KMS-11 (cell line): ENCODE data around the gene PIGK.

Experiments used
- H2AFZ ChIP-seq: fragments of 200-600 bp; sonication (generic); 2 replicates; pipeline ENCODE4 v1.6.1; 2016; ENCODE audit warnings: antibody characterized with exemption, mixed run types, low read depth
- H3K27ac ChIP-seq: fragments of 200-600 bp; sonication (generic); 2 replicates; pipeline ENCODE4 v1.6.1; 2016; ENCODE audit warnings: mild to moderate bottlenecking, mixed run types
- H3K27me3 ChIP-seq: fragments of 200-600 bp; sonication (generic); 2 replicates; pipeline ENCODE4 v1.6.1; 2017; ENCODE audit warnings: mild to moderate bottlenecking, low read depth, mixed run types, moderate library complexity; ENCODE audit not compliant: insufficient read depth
- H3K36me3 ChIP-seq: fragments of 200-600 bp; sonication (generic); 2 replicates; pipeline ENCODE4 v1.6.1; 2017; ENCODE audit warnings: mild to moderate bottlenecking, mixed run types; ENCODE audit not compliant: insufficient read depth
- H3K4me1 ChIP-seq: fragments of 200-600 bp; sonication (generic); 2 replicates; pipeline ENCODE4 v1.6.1; 2016; ENCODE audit warnings: mild to moderate bottlenecking, low read depth, mixed run types; ENCODE audit not compliant: poor library complexity, severe bottlenecking
- H3K4me2 ChIP-seq: fragments of 200-600 bp; sonication (generic); 2 replicates; pipeline ENCODE4 v1.7.0; 2016; ENCODE audit warnings: mild to moderate bottlenecking, mixed run types
- H3K4me3 ChIP-seq: fragments of 200-600 bp; sonication (generic); IDR thresholded peaks from 2 replicates; pipeline ENCODE4 v1.6.1; 2017; ENCODE audit warnings: low read depth, low read length, mixed read lengths; ENCODE audit not compliant: insufficient read depth
- H3K79me2 ChIP-seq: fragments of 200-600 bp; sonication (generic); 2 replicates; pipeline ENCODE4 v1.6.1; 2016; ENCODE audit warnings: low read depth, mixed run types; ENCODE audit not compliant: insufficient read depth
- H3K9ac ChIP-seq: fragments of 200-600 bp; sonication (generic); 2 replicates; pipeline ENCODE4 v1.6.1; 2016; ENCODE audit warnings: mild to moderate bottlenecking, mixed run types
- H4K20me1 ChIP-seq: fragments of 200-600 bp; sonication (generic); 2 replicates; pipeline ENCODE4 v1.6.1; 2016; ENCODE audit warnings: mild to moderate bottlenecking, mixed run types; ENCODE audit not compliant: insufficient read depth
- TF ChIP-seq, protein P1 (sequence below): fragments of 200-600 bp; sonication (generic); conservative IDR thresholded peaks from 2 replicates; pipeline ENCODE4 v1.6.1; 2017; ENCODE audit warnings: low read depth, mild to moderate bottlenecking, antibody characterized with exemption, low read length, moderate library complexity, mixed read lengths

Gene PIGK

DNA sequence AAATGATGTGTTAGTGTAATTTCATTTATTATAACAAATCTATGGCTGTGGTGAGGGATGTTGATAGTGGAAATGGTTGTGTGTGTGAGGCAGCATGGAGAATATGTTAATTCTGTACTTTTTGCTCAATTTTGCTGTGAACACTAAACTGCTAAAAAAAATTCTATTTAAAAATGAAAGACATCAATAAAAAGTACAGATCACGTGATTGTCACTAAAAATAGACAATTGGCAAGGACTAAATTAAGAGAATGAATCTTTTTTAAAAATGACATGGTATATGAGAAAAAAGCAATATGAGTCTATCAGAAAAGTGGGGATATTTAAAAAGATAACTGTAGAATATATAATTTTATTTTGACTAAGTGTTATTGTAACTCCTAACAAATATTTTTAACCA lies 15.7 kb upstream of the PIGK start:
- H3K27ac ChIP-seq: no peak overlapping the region
- no peak overlapping the region for H3K4me3 ChIP-seq
- H3K27me3 ChIP-seq: no peaks in the 10 kb centered on the region
- TF ChIP-seq, protein P1, sequence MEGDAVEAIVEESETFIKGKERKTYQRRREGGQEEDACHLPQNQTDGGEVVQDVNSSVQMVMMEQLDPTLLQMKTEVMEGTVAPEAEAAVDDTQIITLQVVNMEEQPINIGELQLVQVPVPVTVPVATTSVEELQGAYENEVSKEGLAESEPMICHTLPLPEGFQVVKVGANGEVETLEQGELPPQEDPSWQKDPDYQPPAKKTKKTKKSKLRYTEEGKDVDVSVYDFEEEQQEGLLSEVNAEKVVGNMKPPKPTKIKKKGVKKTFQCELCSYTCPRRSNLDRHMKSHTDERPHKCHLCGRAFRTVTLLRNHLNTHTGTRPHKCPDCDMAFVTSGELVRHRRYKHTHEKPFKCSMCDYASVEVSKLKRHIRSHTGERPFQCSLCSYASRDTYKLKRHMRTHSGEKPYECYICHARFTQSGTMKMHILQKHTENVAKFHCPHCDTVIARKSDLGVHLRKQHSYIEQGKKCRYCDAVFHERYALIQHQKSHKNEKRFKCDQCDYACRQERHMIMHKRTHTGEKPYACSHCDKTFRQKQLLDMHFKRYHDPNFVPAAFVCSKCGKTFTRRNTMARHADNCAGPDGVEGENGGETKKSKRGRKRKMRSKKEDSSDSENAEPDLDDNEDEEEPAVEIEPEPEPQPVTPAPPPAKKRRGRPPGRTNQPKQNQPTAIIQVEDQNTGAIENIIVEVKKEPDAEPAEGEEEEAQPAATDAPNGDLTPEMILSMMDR: no peak
- no peaks in the 10 kb centered on the region for H3K79me2 ChIP-seq
- no peak overlapping the region for H2AFZ ChIP-seq
- H3K4me1 ChIP-seq: no peaks in the 10 kb centered on the region
- H3K4me2 ChIP-seq: no peak overlapping the region
- H3K9ac ChIP-seq: no peak overlapping the region
- H4K20me1 ChIP-seq: no peaks in the 10 kb centered on the region
- no peaks in the 10 kb centered on the region for H3K36me3 ChIP-seq

DNA sequence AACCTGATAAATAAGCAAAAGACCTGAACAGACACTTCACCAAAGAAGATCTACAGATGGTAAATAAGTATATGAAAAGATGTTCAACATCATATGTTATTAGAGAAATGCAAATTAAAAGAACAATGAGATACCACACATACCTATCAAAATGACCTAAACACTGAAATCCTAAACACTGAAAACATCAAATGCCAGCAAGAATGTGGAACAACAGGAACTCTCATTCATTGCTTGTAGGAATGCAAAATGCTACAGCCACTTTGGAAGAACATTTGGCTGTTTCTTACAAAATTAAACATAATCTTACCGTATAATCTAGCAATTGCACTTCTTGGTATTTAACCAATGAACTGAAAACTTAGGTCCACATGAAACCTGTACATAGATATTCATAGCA lies 14.9 kb upstream of the PIGK start:
- no peaks in the 10 kb centered on the region for H3K4me1 ChIP-seq
- no peaks in the 10 kb centered on the region for H3K36me3 ChIP-seq
- H2AFZ ChIP-seq: no peak overlapping the region
- no peaks in the 10 kb centered on the region for H3K79me2 ChIP-seq
- H3K4me3 ChIP-seq: no peak overlapping the region
- no peak overlapping the region for H3K27ac ChIP-seq
- TF ChIP-seq, protein P1: no peak
- H3K4me2 ChIP-seq: no peak overlapping the region
- H3K9ac ChIP-seq: no peak overlapping the region
- H3K27me3 ChIP-seq: no peaks in the 10 kb centered on the region
- no peaks in the 10 kb centered on the region for H4K20me1 ChIP-seq

DNA sequence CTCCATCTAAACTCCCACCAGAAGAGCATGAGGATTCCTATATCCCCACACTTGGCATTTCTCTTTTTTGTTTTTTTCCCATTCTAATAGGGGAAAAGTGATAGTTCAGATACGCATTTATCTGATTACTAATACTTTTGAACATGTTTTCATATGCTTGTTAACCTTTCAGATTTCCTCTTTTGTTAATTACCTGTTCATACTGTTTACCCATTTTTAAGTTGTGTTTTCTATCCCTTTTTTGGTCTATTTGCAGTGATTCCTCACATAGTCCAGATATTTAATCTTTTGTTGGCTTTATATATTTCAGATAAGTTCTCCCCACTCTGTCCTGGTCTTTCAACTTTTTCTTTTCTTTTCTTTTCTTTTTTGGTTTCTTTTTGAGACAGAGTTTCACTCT lies 13.6 kb upstream of the PIGK start:
- Histone ChIP-seq H4K20me1 (no peaks in the 10 kb centered on the region), H3K79me2 (no peaks in the 10 kb centered on the region), H3K36me3 (no peaks in the 10 kb centered on the region), H3K9ac (no peak overlapping the region), H3K4me3 (no peak overlapping the region), H3K27me3 (no peaks in the 10 kb centered on the region), H2AFZ (no peak overlapping the region), H3K27ac (no peak overlapping the region), H3K4me2 (no peak overlapping the region), H3K4me1 (no peaks in the 10 kb centered on the region)
- TF ChIP-seq, protein P1: no peak

DNA sequence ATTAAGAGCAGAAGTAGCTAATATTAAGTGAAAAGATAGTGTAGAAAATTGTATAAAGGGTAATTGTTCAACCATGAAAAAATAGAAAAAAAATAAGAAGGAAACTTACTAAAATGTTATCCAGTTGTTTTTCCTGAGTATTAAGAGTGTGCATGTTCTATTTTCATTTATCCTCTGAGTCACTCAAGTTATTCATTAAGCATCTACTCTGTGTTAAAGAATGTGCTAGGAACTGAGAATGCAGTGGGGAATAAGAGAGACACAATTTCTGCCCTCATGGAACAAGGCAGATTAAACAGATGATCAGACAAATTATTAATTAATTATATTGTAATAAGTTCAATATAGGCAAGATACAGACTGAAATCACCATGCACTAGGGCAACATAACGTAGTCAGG lies 10.8 kb upstream of the PIGK start:
- Histone ChIP-seq H3K4me2 (no peak overlapping the region), H3K27me3 (no peaks in the 10 kb centered on the region), H3K27ac (no peak overlapping the region), H3K4me3 (no peak overlapping the region), H3K36me3 (no peaks in the 10 kb centered on the region), H3K4me1 (no peaks in the 10 kb centered on the region), H2AFZ (no peak overlapping the region), H3K79me2 (no peaks in the 10 kb centered on the region), H3K9ac (no peak overlapping the region), H4K20me1 (no peaks in the 10 kb centered on the region)
- TF ChIP-seq, protein P1: no peak

DNA sequence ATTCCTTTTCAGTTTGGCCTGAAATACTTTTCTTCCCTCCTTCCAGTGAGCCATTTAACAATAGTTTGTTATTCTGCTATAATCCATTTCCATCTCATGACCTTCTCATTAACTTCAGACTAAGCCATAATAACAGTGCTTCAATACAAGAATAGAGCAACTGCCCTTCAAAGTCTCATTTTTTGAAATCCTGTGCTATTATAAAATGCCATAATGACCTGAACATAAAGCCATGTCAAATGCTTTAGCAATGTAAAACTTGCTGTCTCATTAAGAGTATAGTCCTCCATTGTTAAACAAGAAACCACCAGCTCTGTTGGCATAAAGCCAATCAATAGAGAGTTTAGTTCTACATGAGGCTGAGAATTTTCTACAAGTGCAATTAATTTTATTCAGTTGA lies 9.6 kb upstream of the PIGK start:
- no peak overlapping the region for H3K4me3 ChIP-seq
- TF ChIP-seq, protein P1: no peak
- H2AFZ ChIP-seq: no peak overlapping the region

More for the DNA sequence above, 9.6 kb upstream of the PIGK start:
- no peaks in the 10 kb centered on the region for H4K20me1 ChIP-seq
- H3K4me2 ChIP-seq: no peak overlapping the region
- no peaks in the 10 kb centered on the region for H3K27me3 ChIP-seq
- no peaks in the 10 kb centered on the region for H3K79me2 ChIP-seq
- H3K27ac ChIP-seq: no peak overlapping the region
- H3K9ac ChIP-seq: no peak overlapping the region
- no peaks in the 10 kb centered on the region for H3K4me1 ChIP-seq
- H3K36me3 ChIP-seq: no peaks in the 10 kb centered on the region
